Liver (tissue), 9 donors: ENCODE measurements around the gene TBC1D16. TPM values are rescaled to one million over a fixed set of nuclear protein-coding genes. Genes with fewer than 3 reads are reported as not detected.

ENCODE experiments used
- DNase-seq: peaks from one replicate; pipeline ENCODE4 v3.0.0-alpha.2; 2017; ENCODE audit warnings: low spot score
- H3K27ac ChIP-seq, 2 donors: one replicate each; pipeline ENCODE4 v1.7.0; 2013; ENCODE audit warnings: inconsistent platforms in 2 of 2, low read length in 2 of 2, control low read depth in 1 of 2, low read depth in 1 of 2, mild to moderate bottlenecking in 1 of 2
- H3K27me3 ChIP-seq, 4 donors: one replicate each; pipeline versions ENCODE4 v1.6.1 to v1.7.0; 2013; ENCODE audit warnings: low read length in 3 of 4, inconsistent platforms in 1 of 4, mild to moderate bottlenecking in 1 of 4, moderate library complexity in 1 of 4; ENCODE audit not compliant: control insufficient read depth in 4 of 4, insufficient read depth in 4 of 4
- H3K36me3 ChIP-seq, 4 donors: one replicate each; pipeline versions ENCODE4 v1.6.1 to v1.7.0; 2013; ENCODE audit warnings: low read length in 3 of 4, mild to moderate bottlenecking in 3 of 4, low read depth in 1 of 4, moderate library complexity in 1 of 4; ENCODE audit not compliant: control insufficient read depth in 4 of 4, insufficient read depth in 3 of 4
- H3K4me1 ChIP-seq, 4 donors: one replicate each; pipeline versions ENCODE4 v1.6.1 to v1.7.0; 2013; ENCODE audit warnings: low read length in 3 of 4, mild to moderate bottlenecking in 3 of 4, moderate library complexity in 1 of 4; ENCODE audit not compliant: control insufficient read depth in 4 of 4, insufficient read depth in 4 of 4
- H3K4me3 ChIP-seq, 3 donors: one replicate each; pipeline versions ENCODE4 v1.6.1 to v1.7.0; 2013; ENCODE audit warnings: low read length in 3 of 3, control low read depth in 1 of 3, low read depth in 1 of 3, mild to moderate bottlenecking in 1 of 3
- H3K9ac ChIP-seq, 2 donors: one replicate each; pipeline ENCODE4 v1.7.0; 2013; ENCODE audit warnings: low read length in 2 of 2, mild to moderate bottlenecking in 2 of 2, moderate library complexity in 2 of 2, control low read depth in 1 of 2, low read depth in 1 of 2
- H3K9me3 ChIP-seq, 4 donors: one replicate each; pipeline versions ENCODE4 v1.6.1 to v1.7.0; 2013; ENCODE audit warnings: low read length in 3 of 4; ENCODE audit not compliant: control insufficient read depth in 4 of 4
- CTCF ChIP-seq: fragments of 150-350 bp; IDR thresholded peaks from 2 replicates; pipeline ENCODE4 v1.5.1; 2017; ENCODE audit warnings: improper control_type of control experiment, low read depth, low read length; ENCODE audit not compliant: missing input control
- EGR1 ChIP-seq, 2 donors: IDR thresholded peaks; 2 replicates each; pipeline ENCODE4 v1.6.1; 2016 to 2018; ENCODE audit warnings: antibody characterized with exemption in 2 of 2, low read depth in 2 of 2
- FOXA1 ChIP-seq: IDR thresholded peaks from 2 replicates; pipeline ENCODE4 v1.6.1; 2016; ENCODE audit warnings: antibody characterized with exemption
- FOXA2 ChIP-seq: IDR thresholded peaks from 2 replicates; pipeline ENCODE4 v1.6.1; 2016; ENCODE audit warnings: antibody characterized with exemption
- GABPA ChIP-seq, 2 donors: IDR thresholded peaks in 1 of 2; conservative IDR thresholded peaks in 1 of 2; 2 replicates each; pipeline ENCODE4 v1.6.1; 2016; ENCODE audit warnings: antibody characterized with exemption in 2 of 2, mild to moderate bottlenecking in 1 of 2, moderate library complexity in 1 of 2
- HNF4A ChIP-seq, 2 donors: conservative IDR thresholded peaks; 2 replicates each; pipeline ENCODE4 v1.6.1; 2016; ENCODE audit warnings: antibody characterized with exemption in 2 of 2, mild to moderate bottlenecking in 2 of 2
- HNF4G ChIP-seq: IDR thresholded peaks from 2 replicates; pipeline ENCODE4 v1.6.1; 2016; ENCODE audit warnings: antibody characterized with exemption
- JUND ChIP-seq, 2 donors: IDR thresholded peaks; 2 replicates each; pipeline ENCODE4 v1.6.1; 2016; ENCODE audit warnings: antibody characterized with exemption in 2 of 2
- MAX ChIP-seq: IDR thresholded peaks from 2 replicates; pipeline ENCODE4 v1.6.1; 2016; ENCODE audit warnings: antibody characterized with exemption
- NR2F2 ChIP-seq: IDR thresholded peaks from 2 replicates; pipeline ENCODE4 v1.6.1; 2016; ENCODE audit warnings: antibody characterized with exemption
- RAD21 ChIP-seq, 2 donors: IDR thresholded peaks; 2 replicates each; pipeline ENCODE4 v1.6.1; 2016; ENCODE audit warnings: antibody characterized with exemption in 2 of 2, mild to moderate bottlenecking in 2 of 2
- REST ChIP-seq: IDR thresholded peaks from 2 replicates; pipeline ENCODE4 v1.6.1; 2016; ENCODE audit warnings: antibody characterized with exemption, mild to moderate bottlenecking
- RXRA ChIP-seq, 2 donors: IDR thresholded peaks; 2 replicates each; pipeline ENCODE4 v1.6.1; 2017 to 2018; ENCODE audit warnings: antibody characterized with exemption in 2 of 2, mild to moderate bottlenecking in 1 of 2
- SP1 ChIP-seq: IDR thresholded peaks from 2 replicates; pipeline ENCODE4 v1.6.1; 2018; ENCODE audit warnings: antibody characterized with exemption, mild to moderate bottlenecking
- TAF1 ChIP-seq: conservative IDR thresholded peaks from 2 replicates; pipeline ENCODE4 v1.6.1; 2016; ENCODE audit warnings: antibody characterized with exemption, mild to moderate bottlenecking
- YY1 ChIP-seq: IDR thresholded peaks from 2 replicates; pipeline ENCODE4 v1.6.1; 2016; ENCODE audit warnings: antibody characterized with exemption, mild to moderate bottlenecking
- whole genome bisulfite sequencing: extraction: QIAGEN DNeasy Blood & Tissue Kit; methylation state at CpG from one replicate; pipeline ENCODE4 v1.1.7; 2013; 5-methylcytosine and 5-hydroxymethylcytosine counted together
- polyA plus RNA-seq, 2 donors: library from polyadenylated mRNA; stranded (reverse) in 1 of 2; unstranded in 1 of 2; fragments of 200-250 nt in 1 of 2; fragments of >200 nt in 1 of 2; fragmentation: Nextera tagmentation in 1 of 2; extraction: Ambion mirVana in 1 of 2; gene quantifications; one replicate each; pipeline versions ENCODE4 v1.2.1 to v1.2.3, GENCODE V29; 2013 to 2015
- total RNA-seq, 2 donors: library from RNA; depleted of rRNA; stranded (reverse); fragments of >200 nt; gene quantifications; one replicate each; pipeline ENCODE4 v1.2.3, GENCODE V29; 2014
- TF ChIP-seq, protein P1 (sequence below): IDR thresholded peaks from 2 replicates; pipeline ENCODE4 v1.6.1; 2016; ENCODE audit warnings: antibody characterized with exemption
- donor health status: healthy.
- donor health status: healthy.
- donor health status: healthy.
- donor health status: healthy.
- donor health status: healthy.

Gene TBC1D16
- total and polyA plus RNA-seq, 4 donors = 3.4 to 29.5 (median 4.7) TPM

- Histone ChIP-seq H3K4me3 (no peak overlapping the region), H3K27ac (no peak overlapping the region), H3K9ac (no peak overlapping the region), H3K36me3 (no peaks in the 10 kb centered on the region), H3K4me1 (peaks cover 0 to 6% (median 3%) of the 10 kb centered on the region in 4 donors), H3K27me3 (no peaks in the 10 kb centered on the region), H3K9me3 (no peaks in the 10 kb centered on the region)
- TF ChIP-seq YY1 = no peak
- no peak for TF ChIP-seq RAD21 (IDR thresholded peaks at IDR 0.05)
- TF ChIP-seq HNF4G = no peak
- no peak for TF ChIP-seq EGR1 (IDR thresholded peaks at IDR 0.05; ENCODE audit: low read depth in 2 of 2)
- TF ChIP-seq MAX = no peak
- TF ChIP-seq JUND (IDR thresholded peaks at IDR 0.05) = no peak
- TF ChIP-seq RXRA (IDR thresholded peaks at IDR 0.05) = no peak
- TF ChIP-seq REST = no peak
- TF ChIP-seq GABPA (IDR thresholded peaks at IDR 0.05 in 1 of 2, conservative IDR thresholded peaks at IDR 0.05 in 1 of 2) = no peak
- no peak for TF ChIP-seq SP1
- TF ChIP-seq CTCF = no peak
- no peak for TF ChIP-seq FOXA2
- no peak for TF ChIP-seq TAF1
- TF ChIP-seq FOXA1 = no peak
- TF ChIP-seq HNF4A (conservative IDR thresholded peaks at IDR 0.05) = no peak
- WGBS = 96% methylated on average over 23 of the region's 23 CpGs
- no peak for DNase-seq
Observed at GRCh38 chr17:79980246-79981043, 55.2 kb downstream of the TBC1D16 start.

DNA sequence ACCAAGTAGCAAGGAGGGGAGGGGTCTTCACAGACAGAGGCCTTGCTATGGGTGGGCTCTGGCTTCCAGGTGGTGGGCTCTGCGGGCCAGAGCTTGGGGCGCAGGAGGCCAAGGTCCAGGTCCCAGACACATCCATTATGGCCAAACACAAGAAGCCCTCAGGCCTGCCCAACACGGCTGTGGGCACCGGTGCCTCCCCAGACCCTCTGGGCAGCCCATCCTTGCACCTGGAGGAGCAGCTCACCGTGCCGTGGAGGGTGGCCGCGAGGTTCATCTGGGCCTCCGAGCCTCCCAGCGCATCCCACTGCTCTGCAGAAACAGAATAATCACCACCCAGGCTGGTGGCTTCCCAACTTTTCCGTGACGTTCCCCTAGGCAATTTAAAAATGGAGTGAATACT is 55.9 kb downstream of the TBC1D16 start:
- Histone ChIP-seq H3K9me3 (no peaks in the 10 kb centered on the region), H3K9ac (no peak overlapping the region), H3K36me3 (no peaks in the 10 kb centered on the region), H3K4me1 (peaks cover 0 to 6% (median 3%) of the 10 kb centered on the region in 4 donors), H3K4me3 (no peak overlapping the region), H3K27ac (no peak overlapping the region), H3K27me3 (no peaks in the 10 kb centered on the region)
- WGBS = 96% methylated on average over 12 of the region's 12 CpGs
- no peak for DNase-seq
- TF ChIP-seq EGR1 (IDR thresholded peaks at IDR 0.05; ENCODE audit: low read depth in 2 of 2) (no peak), HNF4A (conservative IDR thresholded peaks at IDR 0.05) (no peak), FOXA1 (no peak), GABPA (IDR thresholded peaks at IDR 0.05 in 1 of 2, conservative IDR thresholded peaks at IDR 0.05 in 1 of 2) (no peak), NR2F2 (no peak), HNF4G (no peak), CTCF (no peak), TAF1 (no peak), REST (no peak), MAX (no peak)
- TF ChIP-seq, protein P1, sequence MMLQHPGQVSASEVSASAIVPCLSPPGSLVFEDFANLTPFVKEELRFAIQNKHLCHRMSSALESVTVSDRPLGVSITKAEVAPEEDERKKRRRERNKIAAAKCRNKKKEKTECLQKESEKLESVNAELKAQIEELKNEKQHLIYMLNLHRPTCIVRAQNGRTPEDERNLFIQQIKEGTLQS = no peak
